Endothelial cell of umbilical vein (primary cell): ENCODE data around the gene PIKFYVE. TPM values are rescaled to one million over a fixed set of nuclear protein-coding genes. Genes with fewer than 3 reads are reported as not detected.

Experiments used
- BruUV-seq: library from RNA; stranded (reverse); fragments of 400-500 nt; replicated peaks from 2 replicates; lab custom pipeline; 2021; lab: Mats Ljungman, UMichigan
- CTCF ChIA-PET: fragments of 300-600, 350-600 bp; sonication (Branson Sonifier 250); formaldehyde crosslinking; loops from one replicate; lab custom pipeline; 2021; ENCODE audit warnings: antibody characterized with exemption, inconsistent platforms; lab: Charles Lee
- POLR2A ChIA-PET: fragments of 300-600, 350-600 bp; sonication (Branson Sonifier 250); formaldehyde crosslinking; loops from one replicate; lab custom pipeline; 2021; ENCODE audit warnings: antibody characterized with exemption, inconsistent platforms; lab: Charles Lee
- DNase-seq: peaks from one replicate; pipeline ENCODE4 v3.0.0-alpha.2; 2011; ENCODE audit warnings: low read depth, low spot score
- FAIRE-seq: peaks from 2 replicates; lab custom pipeline; 2011; peaks lifted over from hg19 to GRCh38; lab: Jason Lieb, UNC
- H2AFZ ChIP-seq: 2 replicates; pipeline ENCODE4 v1.6.0; 2012; ENCODE audit warnings: low read depth, low read length, control low read depth, inconsistent platforms
- H3K27ac ChIP-seq: 2 replicates; pipeline ENCODE4 v1.5.1; 2011; ENCODE audit warnings: low read depth, mild to moderate bottlenecking, control low read depth, low read length, moderate library complexity; ENCODE audit not compliant: insufficient read depth
- H3K27me3 ChIP-seq, 2 experiments: 2 replicates each; pipeline versions ENCODE4 v1.6.0 to v1.6.1; 2011; ENCODE audit warnings: low read length in 2 of 2, mixed read lengths in 1 of 2; ENCODE audit not compliant: control insufficient read depth in 2 of 2, insufficient read depth in 2 of 2
- H3K36me3 ChIP-seq, 2 experiments: 2 replicates in 1 of 2; 3 replicates in 1 of 2; pipeline ENCODE4 v1.5.1; 2011; ENCODE audit warnings: low read length in 2 of 2, mild to moderate bottlenecking in 1 of 2, moderate library complexity in 1 of 2; ENCODE audit not compliant: control insufficient read depth in 2 of 2, insufficient read depth in 2 of 2; ENCODE audit errors: extremely low read depth in 1 of 2
- H3K4me1 ChIP-seq: 3 replicates; pipeline ENCODE4 v1.5.1; 2011; ENCODE audit warnings: mild to moderate bottlenecking, low read length; ENCODE audit not compliant: control insufficient read depth, insufficient read depth; ENCODE audit errors: extremely low read depth
- H3K4me2 ChIP-seq: 2 replicates; pipeline ENCODE4 v1.6.1; 2011; ENCODE audit warnings: low read length, control low read depth, mixed read lengths; ENCODE audit not compliant: insufficient read depth
- H3K4me3 ChIP-seq, 3 experiments: fragments of 200-600 bp in 1 of 3; sonication (generic), shearing (Covaris generic) in 1 of 3; replicated peaks in 1 of 3; 2 replicates each; pipeline ENCODE4 v1.5.1; 2011 to 2016; ENCODE audit warnings: control low read depth in 3 of 3, low read length in 3 of 3, mild to moderate bottlenecking in 2 of 3, inconsistent platforms in 1 of 3, low read depth in 1 of 3, moderate library complexity in 1 of 3; ENCODE audit not compliant: insufficient read depth in 1 of 3
- H3K79me2 ChIP-seq: 2 replicates; pipeline ENCODE4 v1.6.0; 2012; ENCODE audit warnings: low read length, inconsistent platforms; ENCODE audit not compliant: control insufficient read depth, insufficient read depth
- H3K9ac ChIP-seq: replicated peaks from 2 replicates; pipeline ENCODE3; 2011; ENCODE audit warnings: low read length, control low read depth; ENCODE audit not compliant: insufficient read depth; ENCODE audit errors: extremely low read depth
- H3K9me1 ChIP-seq: replicated peaks from 3 replicates; pipeline ENCODE4 v1.6.0; 2011; ENCODE audit warnings: mild to moderate bottlenecking, low read length; ENCODE audit not compliant: control insufficient read depth, insufficient read depth; ENCODE audit errors: extremely low read depth
- H3K9me3 ChIP-seq: replicated peaks from 2 replicates; pipeline ENCODE4 v1.5.1; 2012; ENCODE audit warnings: low read length, inconsistent platforms; ENCODE audit not compliant: control insufficient read depth, insufficient read depth
- H4K20me1 ChIP-seq: replicated peaks from 2 replicates; pipeline ENCODE3; 2011; ENCODE audit warnings: mild to moderate bottlenecking, low read length; ENCODE audit not compliant: control insufficient read depth, insufficient read depth; ENCODE audit errors: extremely low read depth
- EZH2 ChIP-seq: IDR thresholded peaks from 2 replicates; pipeline ENCODE4 v1.6.1; 2012; ENCODE audit warnings: borderline replicate concordance, low read depth, mild to moderate bottlenecking, moderate library complexity, low read length, inconsistent platforms; ENCODE audit not compliant: severe bottlenecking
- FOS ChIP-seq: IDR thresholded peaks from 2 replicates; pipeline ENCODE4 v1.6.1; 2011; ENCODE audit warnings: mild to moderate bottlenecking, low read length, moderate library complexity, borderline replicate concordance; ENCODE audit not compliant: insufficient read depth
- GATA2 ChIP-seq: IDR thresholded peaks from 2 replicates; pipeline ENCODE4 v1.7.0; 2011; ENCODE audit warnings: low read depth, mild to moderate bottlenecking, moderate library complexity, mixed read lengths, low read length; ENCODE audit not compliant: insufficient read length, insufficient read depth
- JUN ChIP-seq: IDR thresholded peaks from 2 replicates; pipeline ENCODE4 v1.6.1; 2011; ENCODE audit warnings: borderline replicate concordance, low read depth; ENCODE audit not compliant: insufficient read length, insufficient read depth
- MYC ChIP-seq: IDR thresholded peaks from one replicate; pipeline ENCODE4 v1.6.1; 2011; ENCODE audit warnings: mild to moderate bottlenecking, low read depth, low read length
- POLR2A ChIP-seq: IDR thresholded peaks from 2 replicates; pipeline ENCODE4 v1.6.1; 2012; ENCODE audit warnings: low read depth, mild to moderate bottlenecking, control low read depth, low read length
- POLR2AphosphoS5 ChIP-seq: IDR thresholded peaks from 2 replicates; pipeline ENCODE4 v1.6.1; 2012; ENCODE audit warnings: low read depth, mild to moderate bottlenecking, control low read depth, low read length, moderate library complexity; ENCODE audit not compliant: insufficient read depth
- dilution Hi-C: fragments of 300-500 bp; cut with MboI; formaldehyde crosslinking; loops from one replicate; pipeline ENCODE4 v1.15.0; 2019; ENCODE audit warnings: low sequenced_read_pairs; ENCODE audit not compliant: extremely low pct_ligation_motif_present
- intact Hi-C: fragments of 100-400 bp; cut with micrococcal nuclease; formaldehyde crosslinking; loops from one replicate; pipeline ENCODE4 v1.10.0; 2022
- polyA plus RNA-seq, 4 experiments: library from polyadenylated mRNA; depleted of rRNA in 3 of 4; stranded (reverse) in 3 of 4; unstranded in 1 of 4; fragments of >200 nt; gene quantifications; 2 replicates each; pipeline versions ENCODE4 v1.2.1 to v1.2.3, GENCODE V29; 2011 to 2012; ENCODE audit warnings: missing spikeins in 1 of 4
- total RNA-seq: library from RNA; stranded (reverse); gene quantifications from 2 replicates; pipeline ENCODE4 v1.2.3, GENCODE V29; 2021
- TF ChIP-seq, protein P1 (sequence below), 2 donors: IDR thresholded peaks; 1 replicate in 1 of 2; 2 replicates in 1 of 2; pipeline ENCODE4 v1.5.1; 2011; ENCODE audit warnings: low read length in 2 of 2, mild to moderate bottlenecking in 2 of 2, moderate library complexity in 2 of 2, control low read depth in 1 of 2, inconsistent platforms in 1 of 2, low read depth in 1 of 2; ENCODE audit not compliant: insufficient read depth in 1 of 2; ENCODE audit errors: extremely low read depth in 1 of 2
- TF ChIP-seq, protein P2 (sequence below): IDR thresholded peaks from 2 replicates; pipeline ENCODE4 v1.6.1; 2011; ENCODE audit not compliant: insufficient read depth, insufficient read length

Gene PIKFYVE
- total and polyA plus RNA-seq, 2 donors (not counting 3 experiments of a cell fraction or from before 2014, with no cell fraction given), result 9.0 to 28.2 TPM

DNA sequence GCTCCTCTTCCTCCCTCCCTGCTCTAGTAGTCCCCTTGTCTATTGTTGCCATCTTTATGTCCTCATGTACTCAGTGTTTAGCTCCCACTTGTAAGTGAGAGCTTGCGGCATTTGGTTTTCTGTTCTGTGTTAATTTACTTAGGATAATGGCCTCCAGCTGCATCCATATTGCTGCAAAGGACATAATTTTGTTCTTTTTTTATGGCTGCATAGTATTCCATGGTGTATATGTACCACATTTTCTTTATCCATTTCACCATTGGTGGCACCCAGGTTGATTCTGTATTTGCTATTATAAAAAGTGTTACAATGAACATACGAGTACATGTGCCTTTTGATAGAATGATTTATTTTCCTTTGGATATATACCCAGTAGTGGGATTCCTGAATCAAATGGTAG is 12.5 kb downstream of the PIKFYVE start:
- no peak overlapping the region for H3K4me3 ChIP-seq
- no peak for DNase-seq
- peaks cover 5% of the 10 kb centered on the region for H3K79me2 ChIP-seq
- no peak for TF ChIP-seq POLR2AphosphoS5
- no peak for TF ChIP-seq GATA2
- TF ChIP-seq MYC, result no peak
- TF ChIP-seq, protein P1, sequence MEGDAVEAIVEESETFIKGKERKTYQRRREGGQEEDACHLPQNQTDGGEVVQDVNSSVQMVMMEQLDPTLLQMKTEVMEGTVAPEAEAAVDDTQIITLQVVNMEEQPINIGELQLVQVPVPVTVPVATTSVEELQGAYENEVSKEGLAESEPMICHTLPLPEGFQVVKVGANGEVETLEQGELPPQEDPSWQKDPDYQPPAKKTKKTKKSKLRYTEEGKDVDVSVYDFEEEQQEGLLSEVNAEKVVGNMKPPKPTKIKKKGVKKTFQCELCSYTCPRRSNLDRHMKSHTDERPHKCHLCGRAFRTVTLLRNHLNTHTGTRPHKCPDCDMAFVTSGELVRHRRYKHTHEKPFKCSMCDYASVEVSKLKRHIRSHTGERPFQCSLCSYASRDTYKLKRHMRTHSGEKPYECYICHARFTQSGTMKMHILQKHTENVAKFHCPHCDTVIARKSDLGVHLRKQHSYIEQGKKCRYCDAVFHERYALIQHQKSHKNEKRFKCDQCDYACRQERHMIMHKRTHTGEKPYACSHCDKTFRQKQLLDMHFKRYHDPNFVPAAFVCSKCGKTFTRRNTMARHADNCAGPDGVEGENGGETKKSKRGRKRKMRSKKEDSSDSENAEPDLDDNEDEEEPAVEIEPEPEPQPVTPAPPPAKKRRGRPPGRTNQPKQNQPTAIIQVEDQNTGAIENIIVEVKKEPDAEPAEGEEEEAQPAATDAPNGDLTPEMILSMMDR (IDR thresholded peaks at IDR 0.05; ENCODE audit: extremely low read depth in 1 of 2, insufficient read depth in 1 of 2, low read depth in 1 of 2, low read length in 2 of 2), result no peak
- TF ChIP-seq FOS, result no peak
- TF ChIP-seq, protein P2, sequence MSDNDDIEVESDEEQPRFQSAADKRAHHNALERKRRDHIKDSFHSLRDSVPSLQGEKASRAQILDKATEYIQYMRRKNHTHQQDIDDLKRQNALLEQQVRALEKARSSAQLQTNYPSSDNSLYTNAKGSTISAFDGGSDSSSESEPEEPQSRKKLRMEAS, result no peak
- no peak for TF ChIP-seq JUN
- no peak for TF ChIP-seq POLR2A
- no peak for TF ChIP-seq EZH2
- FAIRE-seq, result no peak
- intact Hi-C loops (no loop called here), dilution Hi-C loops (no loop called here)
- no peaks in the 10 kb centered on the region for H3K9me3 ChIP-seq
- H3K9me1 ChIP-seq, result no peaks in the 10 kb centered on the region
- H3K9ac ChIP-seq, result no peak overlapping the region
- no peaks in the 10 kb centered on the region for H3K27me3 ChIP-seq
- peaks cover 18 to 42% of the 10 kb centered on the region in 2 experiments for H3K36me3 ChIP-seq
- H3K4me1 ChIP-seq, result no peaks in the 10 kb centered on the region
- no peak overlapping the region for H3K27ac ChIP-seq
- CTCF ChIA-PET, result no interaction called here
- no TSS peak for BruUV-seq
- no peak overlapping the region for H2AFZ ChIP-seq
- H3K4me2 ChIP-seq, result no peak overlapping the region
- H4K20me1 ChIP-seq, result no peaks in the 10 kb centered on the region
- POLR2A ChIA-PET, result no interaction called here
